ENCODE results near the gene ABCA6.

ABCA6 gene

GRCh38 chr17:69048634-69049033 lies 93.1 kb downstream of the ABCA6 start:
- no peak for DNase-seq (ENCODE audit: low read depth)

- DNase-seq (ENCODE audit: low read depth) = no peak
Measured at GRCh38 chr17:69047368-69048263, 94.1 kb downstream of the ABCA6 start.

DNA sequence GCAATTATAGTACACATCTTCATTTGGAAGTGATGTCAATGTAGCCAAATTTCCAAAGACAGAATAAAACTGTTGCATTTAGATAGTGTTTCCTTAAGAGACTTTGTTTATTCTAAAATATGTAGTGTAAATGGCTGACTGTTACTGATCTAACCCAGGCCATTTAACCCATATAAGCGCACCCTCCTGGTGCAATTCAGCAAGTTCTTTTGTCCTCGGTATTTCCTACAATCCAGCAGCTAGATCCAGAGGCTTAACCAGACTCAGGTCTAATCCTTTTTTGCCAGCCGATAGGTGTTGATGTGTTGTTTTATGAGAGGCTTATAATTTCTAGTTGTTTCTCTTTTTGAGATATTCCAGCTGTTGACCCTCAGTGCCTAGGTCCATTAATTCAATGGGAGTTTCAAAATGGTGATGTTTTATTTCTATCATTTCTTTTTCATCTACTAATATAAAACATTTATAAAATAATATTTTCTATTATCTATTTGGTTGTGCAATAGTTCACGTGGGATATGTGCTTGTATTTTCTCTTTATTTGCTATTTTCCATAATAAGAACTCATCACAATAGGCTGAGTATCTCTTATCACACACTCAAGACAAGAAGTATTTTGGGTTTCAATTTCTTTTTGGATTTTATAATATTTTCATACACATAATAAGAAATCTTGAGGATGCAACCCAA lies 95.4 kb downstream of the ABCA6 start:
- DNase-seq (ENCODE audit: low read depth) = no peak

DNA sequence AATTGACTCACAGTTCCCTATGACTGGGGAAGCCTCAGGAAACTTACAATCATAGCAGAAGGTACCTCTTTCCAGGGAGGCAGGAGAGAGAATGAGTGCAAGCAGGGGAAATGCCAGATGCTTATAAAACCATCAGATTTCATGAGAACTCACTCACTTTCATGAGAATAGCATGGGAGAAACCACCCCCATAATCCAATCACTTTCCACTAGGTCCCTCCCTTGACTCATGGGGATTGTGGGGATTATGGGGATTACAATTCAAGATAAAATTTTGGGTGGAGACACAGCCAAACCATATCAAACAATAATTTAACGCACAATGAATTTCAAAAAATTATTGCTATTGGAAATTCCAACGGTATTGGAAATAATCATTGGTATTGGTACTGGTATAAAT lies 96.0 kb downstream of the ABCA6 start:
- no peak for DNase-seq (ENCODE audit: low read depth)

GRCh38 chr17:69044371-69044770 lies 97.3 kb downstream of the ABCA6 start:
- DNase-seq (ENCODE audit: low read depth) = no peak

- no peak for DNase-seq (ENCODE audit: low read depth)
Measured at GRCh38 chr17:69043098-69043734, 98.5 kb downstream of the ABCA6 start.

- no peak for DNase-seq (ENCODE audit: low read depth)
Measured at GRCh38 chr17:69042308-69042707, 99.4 kb downstream of the ABCA6 start.

GRCh38 chr17:69031839-69032238 lies 109.9 kb downstream of the ABCA6 start:
- DNase-seq (ENCODE audit: low read depth) = no peak

GRCh38 chr17:69030169-69030568 lies 111.5 kb downstream of the ABCA6 start:
- DNase-seq (ENCODE audit: low read depth) = no peak
